Measurements from ENCODE around the gene NLRP11. TPM values are rescaled to one million over a fixed set of nuclear protein-coding genes. Genes with fewer than 3 reads are reported as not detected.

Gene NLRP11
- total and polyA plus RNA-seq, 2 experiments from 2014 or later: not detected

DNA sequence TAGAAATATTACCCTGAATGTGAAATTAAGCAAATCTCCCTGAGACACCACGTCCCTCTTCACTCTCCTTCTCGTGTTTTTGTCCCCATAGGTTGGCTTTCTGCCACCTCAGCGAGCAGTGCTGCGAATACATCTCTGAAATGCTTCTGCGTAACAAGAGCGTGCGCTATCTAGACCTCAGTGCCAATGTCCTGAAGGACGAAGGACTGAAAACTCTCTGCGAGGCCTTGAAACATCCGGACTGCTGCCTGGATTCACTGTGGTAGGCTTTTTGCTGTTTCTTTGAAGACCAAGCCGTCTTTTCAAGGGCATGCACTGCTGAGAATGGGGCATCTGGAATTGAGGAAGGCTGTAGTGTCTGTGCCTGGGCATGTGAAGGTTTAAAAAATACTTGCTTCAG, 38.9 kb upstream of the NLRP11 start (continued):
- TF ChIP-seq ETS1 (IDR thresholded peaks at IDR 0.05) (no peak), ZNF114 (CRISPR knock-in tag; IDR thresholded peaks at IDR 0.05) (no peak), JUNB (IDR thresholded peaks at IDR 0.05; ENCODE audit: unreplicated experiment) (no peak), ZNF331 (CRISPR knock-in tag; IDR thresholded peaks at IDR 0.05; ENCODE audit: low read depth) (no peak)

- no peaks in the 10 kb centered on the region for H3K9me2 ChIP-seq (ENCODE audit: insufficient read depth)
- no peak for DNase-seq (ENCODE audit: low spot score)
- H3K79me2 ChIP-seq (replicated peaks; ENCODE audit: insufficient read depth): no peaks in the 10 kb centered on the region
- no peak for ATAC-seq
- H3K4me2 ChIP-seq: no peak overlapping the region
- Mint-ChIP-seq H3K27me3 (ENCODE audit: insufficient read depth, low read depth, poor library complexity) (no peaks in the 10 kb centered on the region), H3K4me3 (no peak overlapping the region), H3K4me1 (no peaks in the 10 kb centered on the region), H3K36me3 (ENCODE audit: low read depth) (peaks cover 27% of the 10 kb centered on the region), H3K27ac (no peak overlapping the region), H3K9me3 (peaks cover 94% of the 10 kb centered on the region)
- TF ChIP-seq EZH2phosphoT487 (IDR thresholded peaks at IDR 0.05; ENCODE audit: unreplicated experiment): no peak
- no peak for TF ChIP-seq NANOG (IDR thresholded peaks at IDR 0.05; ENCODE audit: borderline replicate concordance)
- no peak for TF ChIP-seq CTCF (conservative IDR thresholded peaks at IDR 0.05; ENCODE audit: low read depth in 2 of 2)
- TF ChIP-seq STAT1 (IDR thresholded peaks at IDR 0.05; ENCODE audit: unreplicated experiment): no peak
- TF ChIP-seq JUNB (IDR thresholded peaks at IDR 0.05; ENCODE audit: unreplicated experiment): no peak
- no peak for TF ChIP-seq CREB1 (CRISPR knock-in tag; IDR thresholded peaks at IDR 0.05; ENCODE audit: low read depth)
- TF ChIP-seq, protein P1, sequence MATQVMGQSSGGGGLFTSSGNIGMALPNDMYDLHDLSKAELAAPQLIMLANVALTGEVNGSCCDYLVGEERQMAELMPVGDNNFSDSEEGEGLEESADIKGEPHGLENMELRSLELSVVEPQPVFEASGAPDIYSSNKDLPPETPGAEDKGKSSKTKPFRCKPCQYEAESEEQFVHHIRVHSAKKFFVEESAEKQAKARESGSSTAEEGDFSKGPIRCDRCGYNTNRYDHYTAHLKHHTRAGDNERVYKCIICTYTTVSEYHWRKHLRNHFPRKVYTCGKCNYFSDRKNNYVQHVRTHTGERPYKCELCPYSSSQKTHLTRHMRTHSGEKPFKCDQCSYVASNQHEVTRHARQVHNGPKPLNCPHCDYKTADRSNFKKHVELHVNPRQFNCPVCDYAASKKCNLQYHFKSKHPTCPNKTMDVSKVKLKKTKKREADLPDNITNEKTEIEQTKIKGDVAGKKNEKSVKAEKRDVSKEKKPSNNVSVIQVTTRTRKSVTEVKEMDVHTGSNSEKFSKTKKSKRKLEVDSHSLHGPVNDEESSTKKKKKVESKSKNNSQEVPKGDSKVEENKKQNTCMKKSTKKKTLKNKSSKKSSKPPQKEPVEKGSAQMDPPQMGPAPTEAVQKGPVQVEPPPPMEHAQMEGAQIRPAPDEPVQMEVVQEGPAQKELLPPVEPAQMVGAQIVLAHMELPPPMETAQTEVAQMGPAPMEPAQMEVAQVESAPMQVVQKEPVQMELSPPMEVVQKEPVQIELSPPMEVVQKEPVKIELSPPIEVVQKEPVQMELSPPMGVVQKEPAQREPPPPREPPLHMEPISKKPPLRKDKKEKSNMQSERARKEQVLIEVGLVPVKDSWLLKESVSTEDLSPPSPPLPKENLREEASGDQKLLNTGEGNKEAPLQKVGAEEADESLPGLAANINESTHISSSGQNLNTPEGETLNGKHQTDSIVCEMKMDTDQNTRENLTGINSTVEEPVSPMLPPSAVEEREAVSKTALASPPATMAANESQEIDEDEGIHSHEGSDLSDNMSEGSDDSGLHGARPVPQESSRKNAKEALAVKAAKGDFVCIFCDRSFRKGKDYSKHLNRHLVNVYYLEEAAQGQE (IDR thresholded peaks at IDR 0.05; ENCODE audit: unreplicated experiment): no peak
- no peaks in the 10 kb centered on the region for H3K4me1 ChIP-seq (ENCODE audit: insufficient read depth)
- H2AFZ ChIP-seq: no peak overlapping the region
- H3F3A ChIP-seq (replicated peaks; ENCODE audit: low read depth): no peaks in the 10 kb centered on the region
- H3K36me3 ChIP-seq (ENCODE audit: insufficient read depth): no peaks in the 10 kb centered on the region; the same call in 1 of the 2 replicates
- H3K27ac ChIP-seq (ENCODE audit: low read depth): no peak overlapping the region
- H3K4me3 ChIP-seq: no peak overlapping the region
- H4K20me1 ChIP-seq (replicated peaks; ENCODE audit: insufficient read depth): no peaks in the 10 kb centered on the region
- no peaks in the 10 kb centered on the region for H3K27me3 ChIP-seq (ENCODE audit: insufficient read depth)
These were observed 35.3 kb upstream of the NLRP11 start for GRCh38 chr19:55867101-55867500.

Measured in GM23338 (cell line).